H1 (cell line): ENCODE measurements around the gene RPS27. TPM values are rescaled to one million over a fixed set of nuclear protein-coding genes. Genes with fewer than 3 reads are reported as not detected.

Experiments
- CTCF ChIA-PET: fragments of 300-600 bp; sonication (Branson Sonifier 250); formaldehyde crosslinking; loops from one replicate; lab custom pipeline; 2021; ENCODE audit not compliant: partially characterized antibody; lab: Charles Lee
- POLR2A ChIA-PET: fragments of 300-600 bp; sonication (Branson Sonifier 250); formaldehyde crosslinking; loops from one replicate; lab custom pipeline; 2021; ENCODE audit warnings: inconsistent platforms; ENCODE audit not compliant: partially characterized antibody; lab: Charles Lee
- DNase-seq, 2 experiments: peaks; one replicate each; pipeline versions ENCODE4 v3.0.0 to v3.0.0-alpha.2; 2010 to 2022; ENCODE audit warnings: low spot score in 2 of 2, low read depth in 1 of 2, mixed read lengths in 1 of 2
- FAIRE-seq: peaks from 2 replicates; lab custom pipeline; 2011; peaks lifted over from hg19 to GRCh38; lab: Jason Lieb, UNC
- H2AFZ ChIP-seq: 2 replicates; pipeline ENCODE4 v1.8.1; 2012; ENCODE audit warnings: low read length, inconsistent platforms
- H2AK5ac ChIP-seq: 2 replicates; pipeline ENCODE4 v1.6.1; 2013; ENCODE audit warnings: low read depth, low read length
- H2BK120ac ChIP-seq: replicated peaks from 2 replicates; pipeline ENCODE3; 2013; ENCODE audit warnings: low read depth, low read length, inconsistent platforms
- H2BK12ac ChIP-seq: 2 replicates; pipeline ENCODE4 v1.6.1; 2013; ENCODE audit warnings: low read depth, low read length
- H2BK15ac ChIP-seq: 2 replicates; pipeline ENCODE4 v1.6.1; 2013; ENCODE audit warnings: low read length
- H2BK20ac ChIP-seq: 2 replicates; pipeline ENCODE4 v1.6.1; 2013; ENCODE audit warnings: low read length
- H2BK5ac ChIP-seq: 2 replicates; pipeline ENCODE4 v1.6.1; 2013; ENCODE audit warnings: low read depth, low read length
- H3K14ac ChIP-seq: 2 replicates; pipeline ENCODE4 v1.6.1; 2013; ENCODE audit warnings: inconsistent platforms; ENCODE audit not compliant: insufficient read length
- H3K18ac ChIP-seq: 2 replicates; pipeline ENCODE4 v1.6.1; 2013; ENCODE audit warnings: low read length; ENCODE audit errors: extremely low read depth
- H3K23ac ChIP-seq: 2 replicates; pipeline ENCODE4 v1.6.1; 2013; ENCODE audit warnings: inconsistent platforms; ENCODE audit not compliant: insufficient read length
- H3K23me2 ChIP-seq: 2 replicates; pipeline ENCODE4 v1.6.1; 2013; ENCODE audit warnings: low read depth, low read length
- H3K27ac ChIP-seq: 2 replicates; pipeline ENCODE4 v1.6.1; 2011; ENCODE audit warnings: low read depth, low read length, inconsistent platforms
- H3K27me3 ChIP-seq, 4 experiments: replicated peaks in 1 of 4; 1 replicate in 1 of 4; 2 replicates in 3 of 4; pipeline versions ENCODE4 v1.6.1 to v1.8.1; 2011 to 2013; ENCODE audit warnings: low read length in 3 of 4, mild to moderate bottlenecking in 3 of 4, inconsistent platforms in 2 of 4, mixed read lengths in 2 of 4, moderate library complexity in 1 of 4; ENCODE audit not compliant: control insufficient read depth in 3 of 4, insufficient read depth in 3 of 4; ENCODE audit errors: extremely low read depth in 1 of 4
- H3K36me3 ChIP-seq, 4 experiments: 2 replicates each; pipeline versions ENCODE4 v1.6.1 to v1.8.1; 2011 to 2013; ENCODE audit warnings: mild to moderate bottlenecking in 4 of 4, low read length in 3 of 4, moderate library complexity in 2 of 4, control low read depth in 1 of 4, inconsistent platforms in 1 of 4; ENCODE audit not compliant: insufficient read depth in 4 of 4, control insufficient read depth in 2 of 4
- H3K4ac ChIP-seq: replicated peaks from 2 replicates; pipeline ENCODE3; 2013; ENCODE audit warnings: low read length, low read depth, mixed read lengths, inconsistent platforms; ENCODE audit not compliant: insufficient read length
- H3K4me1 ChIP-seq, 4 experiments: replicated peaks in 1 of 4; 1 replicate in 1 of 4; 2 replicates in 3 of 4; pipeline versions ENCODE4 v1.6.1 to v1.8.1; 2011 to 2013; ENCODE audit warnings: low read length in 3 of 4, inconsistent platforms in 2 of 4, mixed read lengths in 1 of 4; ENCODE audit not compliant: insufficient read depth in 4 of 4, control insufficient read depth in 3 of 4
- H3K4me2 ChIP-seq, 2 experiments: 2 replicates each; pipeline versions ENCODE4 v1.6.1 to v1.8.1; 2011 to 2013; ENCODE audit warnings: low read depth in 2 of 2, low read length in 2 of 2, control low read depth in 1 of 2, inconsistent platforms in 1 of 2, mild to moderate bottlenecking in 1 of 2; ENCODE audit not compliant: insufficient read depth in 1 of 2
- H3K4me3 ChIP-seq, 4 experiments: fragments of 200-600, 300-600 bp in 1 of 4; sonication (generic), shearing (Covaris generic), sonication (Bioruptor Twin) in 1 of 4; 2 replicates each; pipeline versions ENCODE4 v1.5.1 to v1.8.1; 2011 to 2016; ENCODE audit warnings: low read length in 4 of 4, low read depth in 3 of 4, control low read depth in 2 of 4, inconsistent platforms in 2 of 4, mild to moderate bottlenecking in 2 of 4, mixed read lengths in 1 of 4, moderate library complexity in 1 of 4; ENCODE audit not compliant: insufficient read depth in 2 of 4; ENCODE audit errors: extremely low read depth in 1 of 4
- H3K56ac ChIP-seq: replicated peaks from 2 replicates; pipeline ENCODE3; 2013; ENCODE audit warnings: low read depth, mild to moderate bottlenecking, mixed read lengths, low read length, inconsistent platforms; ENCODE audit not compliant: insufficient read length
- H3K79me1 ChIP-seq: 2 replicates; pipeline ENCODE4 v1.6.1; 2013; ENCODE audit warnings: low read depth, low read length, control low read depth
- H3K79me2 ChIP-seq, 2 experiments: 2 replicates each; pipeline versions ENCODE4 v1.6.1 to v1.8.1; 2012 to 2013; ENCODE audit warnings: low read length in 2 of 2, mild to moderate bottlenecking in 2 of 2, inconsistent platforms in 1 of 2; ENCODE audit not compliant: insufficient read depth in 2 of 2, control insufficient read depth in 1 of 2
- H3K9ac ChIP-seq, 4 experiments: replicated peaks in 1 of 4; 1 replicate in 1 of 4; 2 replicates in 3 of 4; pipeline versions ENCODE4 v1.6.1 to v1.8.1; 2011 to 2013; ENCODE audit warnings: low read depth in 3 of 4, low read length in 3 of 4, control low read depth in 2 of 4, mild to moderate bottlenecking in 2 of 4, moderate library complexity in 2 of 4, inconsistent platforms in 1 of 4; ENCODE audit errors: extremely low read depth in 1 of 4
- H3K9me3 ChIP-seq, 2 experiments: 2 replicates each; pipeline versions ENCODE4 v1.6.1 to v1.8.1; 2012 to 2013; ENCODE audit warnings: mild to moderate bottlenecking in 2 of 2, moderate library complexity in 2 of 2, control low read depth in 1 of 2, inconsistent platforms in 1 of 2, low read depth in 1 of 2, low read length in 1 of 2, mixed read lengths in 1 of 2; ENCODE audit not compliant: insufficient read depth in 2 of 2
- H4K20me1 ChIP-seq, 2 experiments: replicated peaks in 1 of 2; 2 replicates each; pipeline versions ENCODE3 to v1.8.1; 2011 to 2013; ENCODE audit warnings: inconsistent platforms in 2 of 2, low read length in 2 of 2, mild to moderate bottlenecking in 1 of 2; ENCODE audit not compliant: insufficient read depth in 2 of 2, control insufficient read depth in 1 of 2
- H4K5ac ChIP-seq: 2 replicates; pipeline ENCODE4 v1.6.1; 2013; ENCODE audit warnings: low read length, low read depth, mixed read lengths, inconsistent platforms; ENCODE audit not compliant: insufficient read length
- H4K8ac ChIP-seq: 2 replicates; pipeline ENCODE4 v1.8.0; 2013; ENCODE audit warnings: mild to moderate bottlenecking, moderate library complexity, low read length, inconsistent platforms; ENCODE audit not compliant: insufficient read depth; ENCODE audit errors: extremely low read depth
- H4K91ac ChIP-seq: replicated peaks from 2 replicates; pipeline ENCODE3; 2013; ENCODE audit warnings: low read length, mixed read lengths, inconsistent platforms; ENCODE audit not compliant: insufficient read length
- SAP30 ChIP-seq: fragments of 300-600 bp; sonication (generic); IDR thresholded peaks from 2 replicates; pipeline ENCODE4 v1.7.1; 2012; ENCODE audit warnings: low read length, moderate library complexity, mild to moderate bottlenecking, inconsistent platforms; ENCODE audit not compliant: insufficient read depth, insufficient replicate concordance
- WGBS, 2 experiments: shearing (Covaris generic) in 1 of 2; methylation state at CpG; one replicate each; pipeline versions ENCODE4 v1.1.6 to v1.1.7; 2013 to 2015; ENCODE audit warnings: low lambda C conversion rate in 2 of 2, mixed read lengths in 2 of 2, inconsistent platforms in 1 of 2, low coverage in 1 of 2, missing lambda C conversion rate in 1 of 2; ENCODE audit not compliant: insufficient replicate concordance in 2 of 2, insufficient coverage in 1 of 2, insufficient read length in 1 of 2; ENCODE audit errors: extremely low coverage in 1 of 2, missing lambda C conversion rate in 1 of 2; 5-methylcytosine and 5-hydroxymethylcytosine counted together
- polyA plus RNA-seq, 7 experiments: library from polyadenylated mRNA; depleted of rRNA in 3 of 7; stranded (reverse) in 5 of 7; unstranded in 2 of 7; fragments of >200 nt in 5 of 7; fragments of 200-250 nt in 2 of 7; gene quantifications; 1 replicate in 5 of 7; 2 replicates in 1 of 7; 4 replicates in 1 of 7; pipeline versions ENCODE4 v1.2.1 to v1.2.3, GENCODE V29; 2011 to 2013; ENCODE audit warnings: missing spikeins in 2 of 7, mixed read lengths in 2 of 7
- total RNA-seq: library from RNA; stranded (reverse); fragmentation: NEBNext Ultra II Directional; extraction: Animal tissue kit (Norgen Biotek cat#: 25700); gene quantifications from 2 replicates; pipeline ENCODE4 v1.2.1, GENCODE V29; 2021
- TF ChIP-seq, protein P1 (sequence below), 3 experiments: IDR thresholded peaks; 1 replicate in 2 of 3; 2 replicates in 1 of 3; pipeline versions ENCODE4 v1.5.1 to v1.6.1; 2011; ENCODE audit warnings: low read length in 3 of 3, mild to moderate bottlenecking in 3 of 3, inconsistent platforms in 2 of 3, low read depth in 1 of 3, moderate library complexity in 1 of 3; ENCODE audit not compliant: insufficient read depth in 1 of 3; ENCODE audit errors: control extremely low read depth in 1 of 3

RPS27 gene
- total and polyA plus RNA-seq, 2 of the 8 experiments (the other 6 are each of a cell fraction or from before 2014, with no cell fraction given): 1,810 to 3,155 TPM

DNA sequence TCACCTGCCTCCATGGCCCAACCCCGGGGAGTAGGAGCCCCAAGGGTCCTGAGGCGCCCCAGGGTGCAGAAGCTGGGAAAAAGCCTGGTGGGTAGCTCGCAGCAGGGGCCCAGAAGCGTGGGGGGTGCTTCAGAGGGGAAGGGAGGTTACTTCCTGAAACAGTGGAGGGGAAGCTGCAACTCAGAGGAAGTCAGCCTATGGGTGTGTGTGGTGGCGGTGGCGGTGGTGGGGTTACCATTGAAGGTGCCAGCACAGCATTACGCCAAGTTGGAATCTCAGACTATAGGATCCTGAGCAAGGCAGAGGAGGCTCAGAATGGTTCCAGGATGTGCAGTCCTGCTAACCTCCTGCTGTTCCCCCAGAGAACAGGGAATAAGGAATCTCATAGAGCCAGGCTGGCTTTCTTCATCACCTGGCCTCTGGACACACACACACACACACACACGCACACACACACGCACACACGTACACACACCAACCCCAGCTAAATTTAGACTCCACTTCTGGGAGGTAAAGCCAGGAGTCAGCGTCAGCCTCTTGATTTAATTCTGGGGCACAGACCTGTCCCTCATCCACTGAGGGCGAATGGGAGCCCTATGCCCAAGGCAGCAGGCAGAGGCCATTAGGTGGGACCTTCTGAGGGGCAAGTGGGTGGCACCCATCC is 45.3 kb upstream of the RPS27 start:
- H2BK15ac ChIP-seq: no peak overlapping the region
- peaks cover 6 to 23% (median 17%) of the 10 kb centered on the region in 4 experiments; a peak in 4 of 8 replicates for H3K36me3 ChIP-seq
- no peak for DNase-seq
- no peak overlapping the region for H2BK120ac ChIP-seq
- H3K9me3 ChIP-seq: no peaks in the 10 kb centered on the region
- peak overlapping the region; percentile 39 for H4K91ac ChIP-seq
- H3K9ac ChIP-seq: peak overlapping the region in 3 of 4 experiments; percentile 22 to 79 (median 65); a peak in 6 of 7 replicates
- no peaks in the 10 kb centered on the region for H3K79me1 ChIP-seq
- peaks cover 6% of the 10 kb centered on the region; the same call in 1 of the 2 replicates for H3K23me2 ChIP-seq
- ChIA-PET CTCF (interaction anchor here (0.6 to 4.2 kb wide), 14 partner anchors 10 to 434 kb away, joined by 3 to 31 read pairs (median 4); partner anchors contain the start of genes CREB3L4 and CRTC2), POLR2A (interaction anchor here (0.7 to 11.4 kb wide), 12 partner anchors 11 to 148 kb away, joined by 3 to 75 read pairs (median 35); partner anchors contain the start of genes CREB3L4, CRTC2, GATAD2B and JTB)
- H3K27ac ChIP-seq: no peak overlapping the region
- no peak overlapping the region for H2BK12ac ChIP-seq
- TF ChIP-seq, protein P1, sequence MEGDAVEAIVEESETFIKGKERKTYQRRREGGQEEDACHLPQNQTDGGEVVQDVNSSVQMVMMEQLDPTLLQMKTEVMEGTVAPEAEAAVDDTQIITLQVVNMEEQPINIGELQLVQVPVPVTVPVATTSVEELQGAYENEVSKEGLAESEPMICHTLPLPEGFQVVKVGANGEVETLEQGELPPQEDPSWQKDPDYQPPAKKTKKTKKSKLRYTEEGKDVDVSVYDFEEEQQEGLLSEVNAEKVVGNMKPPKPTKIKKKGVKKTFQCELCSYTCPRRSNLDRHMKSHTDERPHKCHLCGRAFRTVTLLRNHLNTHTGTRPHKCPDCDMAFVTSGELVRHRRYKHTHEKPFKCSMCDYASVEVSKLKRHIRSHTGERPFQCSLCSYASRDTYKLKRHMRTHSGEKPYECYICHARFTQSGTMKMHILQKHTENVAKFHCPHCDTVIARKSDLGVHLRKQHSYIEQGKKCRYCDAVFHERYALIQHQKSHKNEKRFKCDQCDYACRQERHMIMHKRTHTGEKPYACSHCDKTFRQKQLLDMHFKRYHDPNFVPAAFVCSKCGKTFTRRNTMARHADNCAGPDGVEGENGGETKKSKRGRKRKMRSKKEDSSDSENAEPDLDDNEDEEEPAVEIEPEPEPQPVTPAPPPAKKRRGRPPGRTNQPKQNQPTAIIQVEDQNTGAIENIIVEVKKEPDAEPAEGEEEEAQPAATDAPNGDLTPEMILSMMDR (IDR thresholded peaks at IDR 0.05; ENCODE audit: control extremely low read depth in 1 of 3, insufficient read depth in 1 of 3, low read depth in 1 of 3, low read length in 3 of 3): no peak
- peak; percentile 21 for TF ChIP-seq SAP30
- TF ChIP-seq, all 59 proteins: peak for 1
- H2AFZ ChIP-seq: no peak overlapping the region
- no peak overlapping the region for H2BK20ac ChIP-seq
- H3K4me3 ChIP-seq: peak overlapping the region; percentile 79 to 87 (median 80)
- H3K23ac ChIP-seq: no peak overlapping the region
- no peak overlapping the region for H3K56ac ChIP-seq
- no peak for FAIRE-seq
- H3K4ac ChIP-seq: no peak overlapping the region
- H2AK5ac ChIP-seq: no peak overlapping the region
- peak overlapping the region; percentile 4; the same call in 1 of the 2 replicates for H2BK5ac ChIP-seq
- H3K27me3 ChIP-seq: no peaks in the 10 kb centered on the region
- H3K18ac ChIP-seq: 0 out of 2 replicates have a peak overlapping the region, but pooled peaks have one; percentile 48
- WGBS, 2 experiments: 64% methylated on average over 10 of the region's 12 CpGs; no CpG with 5 or more reads in 1 of the 2 experiments
- no peak overlapping the region for H3K14ac ChIP-seq
- peak overlapping the region; percentile 69 to 89 for H3K4me2 ChIP-seq
- peaks cover 0 to 18% of the 10 kb centered on the region in 2 experiments; a peak in 2 of 4 replicates for H3K79me2 ChIP-seq
- H3K4me1 ChIP-seq: peaks cover 0 to 5% (median 2%) of the 10 kb centered on the region in 4 experiments; a peak in 2 of 7 replicates
- peaks cover 2 to 3% of the 10 kb centered on the region in 2 experiments for H4K20me1 ChIP-seq
- H4K8ac ChIP-seq: no peak overlapping the region; the same call in 1 of the 2 replicates
- H4K5ac ChIP-seq: peak overlapping the region; percentile 10
